ENCODE measurements around the gene PARD6B. TPM values are rescaled to one million over a fixed set of nuclear protein-coding genes. Genes with fewer than 3 reads are reported as not detected.
A peak's percentile ranks its signal among the peaks of the same experiment; 100 is the strongest.

Gene PARD6B
- total and polyA plus RNA-seq, 2 experiments from 2014 or later: 10.2 to 20.0 TPM

- DNase-seq (ENCODE audit: low read depth in 1 of 2, low spot score in 1 of 2): no peak
- no peak for TF ChIP-seq CTCF (IDR thresholded peaks at IDR 0.05; ENCODE audit: low read depth, low read length)
- Histone ChIP-seq H3K27me3 (no peaks in the 10 kb centered on the region), H3K27ac (no peak overlapping the region), H3K4me1 (ENCODE audit: low read depth) (peaks cover 36% of the 10 kb centered on the region), H3K36me3 (no peaks in the 10 kb centered on the region), H3K9me3 (ENCODE audit: low read depth) (no peaks in the 10 kb centered on the region), H3K4me3 (no peak overlapping the region)
Measured at GRCh38 chr20:50688256-50688975, 43.0 kb upstream of the PARD6B start.

- Histone ChIP-seq H3K27ac (no peak overlapping the region), H3K4me3 (no peak overlapping the region), H3K4me1 (ENCODE audit: low read depth) (peaks cover 39% of the 10 kb centered on the region), H3K9me3 (ENCODE audit: low read depth) (no peaks in the 10 kb centered on the region), H3K36me3 (no peaks in the 10 kb centered on the region), H3K27me3 (no peaks in the 10 kb centered on the region)
- DNase-seq (ENCODE audit: low read depth in 1 of 2, low spot score in 1 of 2): peak in 1 of 2 donors; percentile 83
- TF ChIP-seq CTCF (IDR thresholded peaks at IDR 0.05; ENCODE audit: low read depth, low read length): no peak
Measured at GRCh38 chr20:50689864-50690649, 41.3 kb upstream of the PARD6B start.

GRCh38 chr20:50690650-50691572, 40.5 kb upstream of the PARD6B start, which contains the start of gene RIPOR3:
Gene RIPOR3 (minus strand): TSS chr20:50691542. CDS start chr20:50691128, 414 bp downstream.
- Histone ChIP-seq H3K9me3 (ENCODE audit: low read depth) (no peaks in the 10 kb centered on the region), H3K27ac (no peak within 1 kb of the TSS), H3K4me3 (peak within 1 kb of the TSS; percentile 16), H3K4me1 (ENCODE audit: low read depth) (peaks cover 43% of the 10 kb centered on the region), H3K27me3 (no peaks in the 10 kb centered on the region), H3K36me3 (no peaks in the 10 kb centered on the region)
- peak; percentile 34 to 49 for DNase-seq (ENCODE audit: low read depth in 1 of 2, low spot score in 1 of 2)
- TF ChIP-seq CTCF (IDR thresholded peaks at IDR 0.05; ENCODE audit: low read depth, low read length): no peak

GRCh38 chr20:50691573-50692551, 39.5 kb upstream of the PARD6B start:
- H3K4me3 ChIP-seq: peak overlapping the region; percentile 16
- no peaks in the 10 kb centered on the region for H3K9me3 ChIP-seq (ENCODE audit: low read depth)
- H3K27ac ChIP-seq: no peak overlapping the region
- TF ChIP-seq CTCF (IDR thresholded peaks at IDR 0.05; ENCODE audit: low read depth, low read length): no peak
- DNase-seq (ENCODE audit: low read depth in 1 of 2, low spot score in 1 of 2): peak; percentile 20 to 76
- H3K4me1 ChIP-seq (ENCODE audit: low read depth): peaks cover 39% of the 10 kb centered on the region
- H3K36me3 ChIP-seq: no peaks in the 10 kb centered on the region
- no peaks in the 10 kb centered on the region for H3K27me3 ChIP-seq
